Smooth muscle cell (in vitro differentiated cells): Measurements from ENCODE around the gene SHISAL2A. TPM values are rescaled to one million over a fixed set of nuclear protein-coding genes. Genes with fewer than 3 reads are reported as not detected.

ENCODE experiments used
- DNase-seq: peaks from one replicate; lab custom pipeline; 2025; ENCODE audit not compliant: unreplicated experiment; lab: John Stamatoyannopoulos, UW
- H2AFZ ChIP-seq: fragments of 200-600 bp; sonication (generic); 2 replicates; pipeline ENCODE4 v1.6.0; 2016; ENCODE audit warnings: antibody characterized with exemption, low read depth, mild to moderate bottlenecking
- H3F3A ChIP-seq: fragments of 200-600 bp; sonication (generic); 2 replicates; pipeline ENCODE4 v1.6.0; 2017; ENCODE audit warnings: antibody characterized with exemption, low read depth
- H3K27ac ChIP-seq: fragments of 200-600 bp; sonication (generic); 2 replicates; pipeline ENCODE4 v1.5.1; 2016; ENCODE audit warnings: low read depth, mild to moderate bottlenecking
- H3K27me3 ChIP-seq: fragments of 200-600 bp; sonication (generic); 2 replicates; pipeline ENCODE4 v1.6.1; 2016; ENCODE audit warnings: low read depth, mild to moderate bottlenecking
- H3K36me3 ChIP-seq: fragments of 200-600 bp; sonication (generic); 2 replicates; pipeline ENCODE4 v1.5.1; 2016; ENCODE audit warnings: low read depth
- H3K4me1 ChIP-seq: fragments of 200-600 bp; sonication (generic); 2 replicates; pipeline ENCODE4 v1.5.1; 2016; ENCODE audit warnings: low read depth
- H3K4me2 ChIP-seq: fragments of 200-600 bp; sonication (generic); 2 replicates; pipeline ENCODE4 v1.6.0; 2016; ENCODE audit warnings: mild to moderate bottlenecking
- H3K4me3 ChIP-seq: fragments of 200-600 bp; sonication (generic); 2 replicates; pipeline ENCODE4 v1.5.1; 2016; ENCODE audit warnings: mild to moderate bottlenecking
- H3K79me2 ChIP-seq: fragments of 200-600 bp; sonication (generic); 2 replicates; pipeline ENCODE4 v1.6.0; 2016; ENCODE audit warnings: low read depth, mild to moderate bottlenecking
- H3K9ac ChIP-seq: fragments of 200-600 bp; sonication (generic); 2 replicates; pipeline ENCODE4 v1.6.0; 2016; ENCODE audit warnings: low read depth
- H3K9me3 ChIP-seq: fragments of 200-600 bp; sonication (generic); replicated peaks from 2 replicates; pipeline ENCODE4 v1.5.1; 2016; ENCODE audit warnings: low read depth
- H4K20me1 ChIP-seq: fragments of 200-600 bp; sonication (generic); 2 replicates; pipeline ENCODE4 v1.6.0; 2016; ENCODE audit warnings: low read depth
- WGBS: methylation state at CpG from one replicate; pipeline ENCODE4 v1.1.7; 2016; ENCODE audit warnings: low lambda C conversion rate; 5-methylcytosine and 5-hydroxymethylcytosine counted together
- polyA plus RNA-seq: library from polyadenylated mRNA; unstranded; fragments of >200 nt; fragmentation: Nextera tagmentation; extraction: Ambion mirVana; gene quantifications from 2 replicates; pipeline ENCODE4 v1.2.1, GENCODE V29; 2016
- total RNA-seq: library from RNA; depleted of rRNA; stranded (reverse); fragments of >200 nt; gene quantifications from 2 replicates; pipeline ENCODE4 v1.2.3, GENCODE V29; 2014
- TF ChIP-seq, protein P1 (sequence below): fragments of 200-600 bp; sonication (generic); IDR thresholded peaks from 2 replicates; pipeline ENCODE4 v1.5.1; 2017; ENCODE audit warnings: borderline replicate concordance, mild to moderate bottlenecking, antibody characterized with exemption; ENCODE audit not compliant: insufficient read depth, poor library complexity, severe bottlenecking

Gene SHISAL2A
- total and polyA plus RNA-seq, 2 experiments from 2014 or later: 0.66 to 2.3 TPM

DNA sequence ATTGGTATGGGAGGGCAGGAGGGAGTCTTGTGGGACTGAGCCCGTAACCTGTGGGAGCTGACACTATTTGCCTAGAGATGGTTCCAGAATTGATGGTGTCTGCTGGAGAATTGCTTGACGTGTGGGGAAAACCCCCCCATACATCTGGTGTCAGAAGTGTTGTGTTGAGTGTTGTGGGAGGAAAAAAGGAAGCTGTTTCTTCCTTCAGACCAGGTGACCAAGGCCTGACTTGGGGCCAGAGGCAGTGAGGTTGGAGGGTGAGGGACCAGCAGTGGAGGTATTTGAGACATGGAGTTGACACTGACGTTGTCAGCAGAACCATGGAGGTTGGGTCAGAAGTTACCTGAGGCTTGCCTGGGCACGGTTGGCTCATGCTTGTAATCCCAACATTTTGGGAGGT is 8.3 kb downstream of the SHISAL2A start:
- Histone ChIP-seq H3K4me3 (no peak overlapping the region), H3K79me2 (no peaks in the 10 kb centered on the region), H3K27ac (no peak overlapping the region), H2AFZ (no peak overlapping the region), H3K9me3 (no peaks in the 10 kb centered on the region), H3K9ac (no peak overlapping the region), H3K27me3 (no peaks in the 10 kb centered on the region), H3K4me2 (no peak overlapping the region), H3K36me3 (no peaks in the 10 kb centered on the region), H3K4me1 (no peaks in the 10 kb centered on the region), H3F3A (no peaks in the 10 kb centered on the region), H4K20me1 (no peaks in the 10 kb centered on the region)
- no peak for DNase-seq
- WGBS: 89% methylated on average over 4 of the region's 4 CpGs
- TF ChIP-seq, protein P1, sequence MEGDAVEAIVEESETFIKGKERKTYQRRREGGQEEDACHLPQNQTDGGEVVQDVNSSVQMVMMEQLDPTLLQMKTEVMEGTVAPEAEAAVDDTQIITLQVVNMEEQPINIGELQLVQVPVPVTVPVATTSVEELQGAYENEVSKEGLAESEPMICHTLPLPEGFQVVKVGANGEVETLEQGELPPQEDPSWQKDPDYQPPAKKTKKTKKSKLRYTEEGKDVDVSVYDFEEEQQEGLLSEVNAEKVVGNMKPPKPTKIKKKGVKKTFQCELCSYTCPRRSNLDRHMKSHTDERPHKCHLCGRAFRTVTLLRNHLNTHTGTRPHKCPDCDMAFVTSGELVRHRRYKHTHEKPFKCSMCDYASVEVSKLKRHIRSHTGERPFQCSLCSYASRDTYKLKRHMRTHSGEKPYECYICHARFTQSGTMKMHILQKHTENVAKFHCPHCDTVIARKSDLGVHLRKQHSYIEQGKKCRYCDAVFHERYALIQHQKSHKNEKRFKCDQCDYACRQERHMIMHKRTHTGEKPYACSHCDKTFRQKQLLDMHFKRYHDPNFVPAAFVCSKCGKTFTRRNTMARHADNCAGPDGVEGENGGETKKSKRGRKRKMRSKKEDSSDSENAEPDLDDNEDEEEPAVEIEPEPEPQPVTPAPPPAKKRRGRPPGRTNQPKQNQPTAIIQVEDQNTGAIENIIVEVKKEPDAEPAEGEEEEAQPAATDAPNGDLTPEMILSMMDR: no peak

DNA sequence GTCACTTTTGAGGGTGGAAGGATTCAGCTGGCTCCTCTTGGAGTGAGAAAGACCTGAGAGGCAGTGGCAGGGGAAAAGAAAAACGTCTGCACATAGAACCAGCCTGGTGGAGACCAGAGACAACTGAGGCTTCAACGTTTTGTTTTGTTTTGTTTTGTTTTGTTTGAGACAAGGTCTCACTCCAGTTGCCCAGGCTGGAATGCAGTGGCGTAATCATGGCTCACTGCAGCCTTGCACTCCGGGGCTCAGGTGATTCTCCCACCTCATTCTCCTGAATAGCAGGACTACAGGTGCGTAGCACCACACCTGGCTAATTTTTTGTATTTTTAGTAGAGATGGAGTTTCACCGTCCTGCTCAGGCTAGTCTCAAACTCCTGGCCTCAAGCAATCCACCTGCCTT is 12.3 kb downstream of the SHISAL2A start:
- TF ChIP-seq, protein P1: no peak
- no peaks in the 10 kb centered on the region for H3K36me3 ChIP-seq
- no peaks in the 10 kb centered on the region for H3K4me1 ChIP-seq
- no peaks in the 10 kb centered on the region for H3K9me3 ChIP-seq
- H3F3A ChIP-seq: no peaks in the 10 kb centered on the region
- no peak overlapping the region for H3K27ac ChIP-seq
- H2AFZ ChIP-seq: no peak overlapping the region
- H4K20me1 ChIP-seq: no peaks in the 10 kb centered on the region
- H3K9ac ChIP-seq: no peak overlapping the region
- 79% methylated on average over 6 of the region's 6 CpGs for WGBS
- no peaks in the 10 kb centered on the region for H3K79me2 ChIP-seq
- H3K4me3 ChIP-seq: no peak overlapping the region
- DNase-seq: no peak
- H3K27me3 ChIP-seq: no peaks in the 10 kb centered on the region
- no peak overlapping the region for H3K4me2 ChIP-seq

DNA sequence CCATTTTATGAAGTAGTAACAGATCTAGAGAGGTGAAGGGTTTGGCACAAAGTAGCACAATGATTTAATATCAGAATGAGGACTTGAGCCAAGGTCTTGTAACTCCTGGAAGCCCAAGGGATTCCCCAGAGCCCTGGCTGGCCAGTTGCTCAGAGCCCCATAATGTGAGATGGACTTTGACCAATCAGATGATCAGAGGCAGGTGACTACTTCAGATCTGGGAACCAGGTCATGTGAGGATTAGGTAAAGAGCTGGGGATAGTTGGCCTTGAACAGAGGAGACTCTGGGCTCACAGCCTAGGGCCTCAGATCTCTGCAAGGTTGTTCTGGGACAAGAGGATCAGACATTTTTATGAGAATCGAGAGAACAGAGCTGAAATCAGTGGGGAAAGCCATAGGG is 18.9 kb downstream of the SHISAL2A start:
- Histone ChIP-seq H2AFZ (no peak overlapping the region), H3K27me3 (no peaks in the 10 kb centered on the region), H3K9ac (no peak overlapping the region), H3K4me3 (no peak overlapping the region), H3K4me1 (no peaks in the 10 kb centered on the region), H3F3A (no peaks in the 10 kb centered on the region), H3K36me3 (no peaks in the 10 kb centered on the region), H3K4me2 (no peak overlapping the region), H3K27ac (no peak overlapping the region), H3K9me3 (no peaks in the 10 kb centered on the region), H4K20me1 (no peaks in the 10 kb centered on the region), H3K79me2 (no peaks in the 10 kb centered on the region)
- no peak for DNase-seq
- TF ChIP-seq, protein P1: no peak
- WGBS: 91% methylated on average over 1 of the region's 1 CpG

- no peak overlapping the region for H3K4me3 ChIP-seq
- no peaks in the 10 kb centered on the region for H3K4me1 ChIP-seq
- no peak overlapping the region for H3K9ac ChIP-seq
- no peak overlapping the region for H2AFZ ChIP-seq
- H3K79me2 ChIP-seq: no peaks in the 10 kb centered on the region
- no peaks in the 10 kb centered on the region for H4K20me1 ChIP-seq
- H3K4me2 ChIP-seq: no peak overlapping the region
- no peak for DNase-seq
- no peaks in the 10 kb centered on the region for H3K36me3 ChIP-seq
- TF ChIP-seq, protein P1: no peak
- 93% methylated on average over 5 of the region's 5 CpGs for WGBS
- H3K27ac ChIP-seq: no peak overlapping the region
- H3K27me3 ChIP-seq: no peaks in the 10 kb centered on the region
- H3F3A ChIP-seq: no peaks in the 10 kb centered on the region
- no peaks in the 10 kb centered on the region for H3K9me3 ChIP-seq
Measured at GRCh38 chr1:52653207-52653849, 20.4 kb downstream of the SHISAL2A start.
